HepG2 (cell line): Measurements from ENCODE around the gene RECQL5. TPM values are rescaled to one million over a fixed set of nuclear protein-coding genes. Genes with fewer than 3 reads are reported as not detected.
A peak's percentile ranks its signal among the peaks of the same experiment; 100 is the strongest.

Experiments
- ATF3 ChIP-seq: sonication (generic); formaldehyde crosslinking; IDR thresholded peaks from 2 replicates; pipeline ENCODE4 v1.4.0; 2020; ENCODE audit warnings: missing genetic modification reagents
- MIXL1 ChIP-seq: IDR thresholded peaks from 2 replicates; pipeline ENCODE4 v1.6.1; 2016
- NCOR1 ChIP-seq: fragments of 200-600 bp; sonication (generic); IDR thresholded peaks from 2 replicates; pipeline ENCODE4 v1.7.0; 2017; ENCODE audit warnings: antibody characterized with exemption, low read length, borderline replicate concordance
- ZEB1 ChIP-seq: IDR thresholded peaks from 2 replicates; pipeline ENCODE4 v1.6.1; 2012; ENCODE audit warnings: mild to moderate bottlenecking, low read depth, inconsistent platforms; ENCODE audit not compliant: insufficient replicate concordance
- ZNF772 ChIP-seq: sonication (generic); formaldehyde crosslinking; IDR thresholded peaks from 2 replicates; pipeline ENCODE4 v1.5.0; 2020; ENCODE audit warnings: mild to moderate bottlenecking, missing genetic modification reagents
- polyA plus RNA-seq, 8 experiments: library from polyadenylated mRNA; depleted of rRNA in 3 of 8; stranded (reverse) in 7 of 8; unstranded in 1 of 8; fragments of >200 nt; fragmentation: Illumina TruSeq in 4 of 8; extraction: Trizol in 4 of 8; gene quantifications; 2 replicates each; pipeline versions ENCODE4 v1.2.1 to v1.2.3, GENCODE V29; 2011 to 2016; ENCODE audit warnings: low read depth in 4 of 8, missing spikeins in 1 of 8, mixed read lengths in 1 of 8; ENCODE audit not compliant: insufficient read depth in 1 of 8
- total RNA-seq, 5 experiments: library from RNA; depleted of rRNA; stranded (reverse); fragments of >200 nt; fragmentation: Illumina TruSeq; extraction: Trizol; gene quantifications; 2 replicates each; pipeline ENCODE4 v1.2.3, GENCODE V29; 2016; ENCODE audit warnings: low read depth in 1 of 5
- TF ChIP-seq, protein P1 (sequence below): sonication (generic); formaldehyde crosslinking; IDR thresholded peaks from one replicate; pipeline ENCODE4 v1.5.1; 2020; ENCODE audit warnings: mild to moderate bottlenecking, missing genetic modification reagents; ENCODE audit errors: not compliant biosample characterization
- TF ChIP-seq, protein P2 (sequence below): sonication (generic); formaldehyde crosslinking; IDR thresholded peaks from 2 replicates; pipeline ENCODE4 v1.4.0; 2020; ENCODE audit warnings: missing genetic modification reagents, borderline replicate concordance
- TF ChIP-seq, protein P3 (sequence below): sonication (generic); formaldehyde crosslinking; IDR thresholded peaks from 2 replicates; pipeline ENCODE4 v1.5.0; 2020; ENCODE audit warnings: mild to moderate bottlenecking, missing genetic modification reagents, borderline replicate concordance

The RECQL5 gene
- total and polyA plus RNA-seq, 2 of the 13 experiments (the other 11 are each of a cell fraction or from before 2014, with no cell fraction given), result 27.7 to 32.0 TPM

DNA sequence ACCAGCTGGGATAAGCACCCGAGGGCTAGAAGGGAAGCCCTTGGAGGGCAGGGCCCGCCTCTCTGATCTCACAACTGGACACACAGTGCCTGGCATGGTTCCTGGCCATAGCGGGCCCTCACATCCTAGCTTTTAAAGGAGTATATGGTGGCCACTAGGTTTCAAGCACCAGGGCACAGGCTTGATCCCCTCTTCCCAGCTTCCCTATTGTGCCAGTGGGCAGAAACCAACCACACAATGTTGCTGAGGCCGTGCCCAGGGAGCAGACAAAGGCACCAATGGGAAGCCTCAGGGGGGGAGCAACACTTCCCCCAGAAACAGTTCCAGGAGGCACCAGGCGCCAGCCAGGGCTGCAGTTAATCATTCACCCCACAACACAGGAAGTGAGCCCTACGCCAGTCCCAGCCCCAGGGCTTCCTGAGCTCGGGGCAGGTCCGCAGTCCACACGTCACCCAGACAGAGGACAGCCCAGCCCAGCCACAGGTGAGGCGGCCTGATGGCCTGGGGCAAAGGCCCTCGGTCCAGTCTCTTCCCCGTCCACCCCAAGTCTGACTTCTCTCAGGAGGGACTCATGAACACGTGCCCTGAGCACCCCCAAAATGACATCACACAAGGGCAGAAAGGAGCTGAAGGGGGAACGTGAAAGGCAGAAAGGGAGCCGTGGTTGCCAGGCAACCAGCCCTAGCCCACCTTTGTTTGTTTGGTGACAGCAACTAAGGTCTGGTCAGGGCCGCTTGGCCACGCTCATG lies 20.9 kb downstream of the RECQL5 start (continued):
- TF ChIP-seq, protein P1, sequence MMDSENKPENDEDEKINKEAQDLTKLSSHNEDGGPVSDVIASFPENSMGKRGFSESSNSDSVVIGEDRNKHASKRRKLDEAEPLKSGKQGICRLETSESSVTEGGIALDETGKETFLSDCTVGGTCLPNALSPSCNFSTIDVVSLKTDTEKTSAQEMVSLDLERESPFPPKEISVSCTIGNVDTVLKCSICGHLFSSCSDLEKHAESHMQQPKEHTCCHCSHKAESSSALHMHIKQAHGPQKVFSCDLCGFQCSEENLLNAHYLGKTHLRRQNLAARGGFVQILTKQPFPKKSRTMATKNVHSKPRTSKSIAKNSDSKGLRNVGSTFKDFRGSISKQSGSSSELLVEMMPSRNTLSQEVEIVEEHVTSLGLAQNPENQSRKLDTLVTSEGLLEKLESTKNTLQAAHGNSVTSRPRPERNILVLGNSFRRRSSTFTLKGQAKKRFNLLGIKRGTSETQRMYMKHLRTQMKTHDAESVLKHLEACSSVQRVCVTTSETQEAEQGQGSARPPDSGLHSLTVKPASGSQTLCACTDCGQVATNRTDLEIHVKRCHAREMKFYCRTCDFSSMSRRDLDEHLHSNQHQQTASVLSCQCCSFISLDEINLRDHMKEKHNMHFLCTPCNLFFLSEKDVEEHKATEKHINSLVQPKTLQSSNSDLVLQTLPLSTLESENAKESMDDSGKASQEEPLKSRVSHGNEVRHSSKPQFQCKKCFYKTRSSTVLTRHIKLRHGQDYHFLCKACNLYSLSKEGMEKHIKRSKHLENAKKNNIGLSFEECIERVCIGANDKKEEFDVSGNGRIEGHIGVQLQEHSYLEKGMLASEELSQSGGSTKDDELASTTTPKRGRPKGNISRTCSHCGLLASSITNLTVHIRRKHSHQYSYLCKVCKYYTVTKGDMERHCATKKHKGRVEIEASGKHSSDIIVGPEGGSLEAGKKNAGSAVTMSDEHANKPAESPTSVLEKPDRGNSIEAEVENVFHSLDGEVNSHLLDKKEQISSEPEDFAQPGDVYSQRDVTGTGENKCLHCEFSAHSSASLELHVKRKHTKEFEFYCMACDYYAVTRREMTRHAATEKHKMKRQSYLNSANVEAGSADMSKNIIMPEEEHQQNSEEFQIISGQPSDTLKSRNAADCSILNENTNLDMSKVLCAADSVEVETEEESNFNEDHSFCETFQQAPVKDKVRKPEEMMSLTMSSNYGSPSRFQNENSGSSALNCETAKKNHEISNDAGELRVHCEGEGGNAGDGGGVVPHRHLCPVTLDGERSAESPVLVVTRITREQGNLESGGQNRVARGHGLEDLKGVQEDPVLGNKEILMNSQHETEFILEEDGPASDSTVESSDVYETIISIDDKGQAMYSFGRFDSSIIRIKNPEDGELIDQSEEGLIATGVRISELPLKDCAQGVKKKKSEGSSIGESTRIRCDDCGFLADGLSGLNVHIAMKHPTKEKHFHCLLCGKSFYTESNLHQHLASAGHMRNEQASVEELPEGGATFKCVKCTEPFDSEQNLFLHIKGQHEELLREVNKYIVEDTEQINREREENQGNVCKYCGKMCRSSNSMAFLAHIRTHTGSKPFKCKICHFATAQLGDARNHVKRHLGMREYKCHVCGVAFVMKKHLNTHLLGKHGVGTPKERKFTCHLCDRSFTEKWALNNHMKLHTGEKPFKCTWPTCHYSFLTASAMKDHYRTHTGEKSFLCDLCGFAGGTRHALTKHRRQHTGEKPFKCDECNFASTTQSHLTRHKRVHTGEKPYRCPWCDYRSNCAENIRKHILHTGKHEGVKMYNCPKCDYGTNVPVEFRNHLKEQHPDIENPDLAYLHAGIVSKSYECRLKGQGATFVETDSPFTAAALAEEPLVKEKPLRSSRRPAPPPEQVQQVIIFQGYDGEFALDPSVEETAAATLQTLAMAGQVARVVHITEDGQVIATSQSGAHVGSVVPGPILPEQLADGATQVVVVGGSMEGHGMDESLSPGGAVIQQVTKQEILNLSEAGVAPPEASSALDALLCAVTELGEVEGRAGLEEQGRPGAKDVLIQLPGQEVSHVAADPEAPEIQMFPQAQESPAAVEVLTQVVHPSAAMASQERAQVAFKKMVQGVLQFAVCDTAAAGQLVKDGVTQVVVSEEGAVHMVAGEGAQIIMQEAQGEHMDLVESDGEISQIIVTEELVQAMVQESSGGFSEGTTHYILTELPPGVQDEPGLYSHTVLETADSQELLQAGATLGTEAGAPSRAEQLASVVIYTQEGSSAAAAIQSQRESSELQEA (CRISPR knock-in tag), result peak; percentile 78
- TF ChIP-seq ZEB1 (peak; percentile 86), ZNF772 (CRISPR knock-in tag) (0 out of 2 replicates have a peak, but pooled peaks have one; percentile 67), ATF3 (CRISPR knock-in tag) (peak; percentile 37; the same call in 1 of the 2 replicates), MIXL1 (CRISPR knock-in tag) (0 out of 2 replicates have a peak, but pooled peaks have one; percentile 40), NCOR1 (peak; percentile 42; the same call in 1 of the 2 replicates)
- TF ChIP-seq, protein P2, sequence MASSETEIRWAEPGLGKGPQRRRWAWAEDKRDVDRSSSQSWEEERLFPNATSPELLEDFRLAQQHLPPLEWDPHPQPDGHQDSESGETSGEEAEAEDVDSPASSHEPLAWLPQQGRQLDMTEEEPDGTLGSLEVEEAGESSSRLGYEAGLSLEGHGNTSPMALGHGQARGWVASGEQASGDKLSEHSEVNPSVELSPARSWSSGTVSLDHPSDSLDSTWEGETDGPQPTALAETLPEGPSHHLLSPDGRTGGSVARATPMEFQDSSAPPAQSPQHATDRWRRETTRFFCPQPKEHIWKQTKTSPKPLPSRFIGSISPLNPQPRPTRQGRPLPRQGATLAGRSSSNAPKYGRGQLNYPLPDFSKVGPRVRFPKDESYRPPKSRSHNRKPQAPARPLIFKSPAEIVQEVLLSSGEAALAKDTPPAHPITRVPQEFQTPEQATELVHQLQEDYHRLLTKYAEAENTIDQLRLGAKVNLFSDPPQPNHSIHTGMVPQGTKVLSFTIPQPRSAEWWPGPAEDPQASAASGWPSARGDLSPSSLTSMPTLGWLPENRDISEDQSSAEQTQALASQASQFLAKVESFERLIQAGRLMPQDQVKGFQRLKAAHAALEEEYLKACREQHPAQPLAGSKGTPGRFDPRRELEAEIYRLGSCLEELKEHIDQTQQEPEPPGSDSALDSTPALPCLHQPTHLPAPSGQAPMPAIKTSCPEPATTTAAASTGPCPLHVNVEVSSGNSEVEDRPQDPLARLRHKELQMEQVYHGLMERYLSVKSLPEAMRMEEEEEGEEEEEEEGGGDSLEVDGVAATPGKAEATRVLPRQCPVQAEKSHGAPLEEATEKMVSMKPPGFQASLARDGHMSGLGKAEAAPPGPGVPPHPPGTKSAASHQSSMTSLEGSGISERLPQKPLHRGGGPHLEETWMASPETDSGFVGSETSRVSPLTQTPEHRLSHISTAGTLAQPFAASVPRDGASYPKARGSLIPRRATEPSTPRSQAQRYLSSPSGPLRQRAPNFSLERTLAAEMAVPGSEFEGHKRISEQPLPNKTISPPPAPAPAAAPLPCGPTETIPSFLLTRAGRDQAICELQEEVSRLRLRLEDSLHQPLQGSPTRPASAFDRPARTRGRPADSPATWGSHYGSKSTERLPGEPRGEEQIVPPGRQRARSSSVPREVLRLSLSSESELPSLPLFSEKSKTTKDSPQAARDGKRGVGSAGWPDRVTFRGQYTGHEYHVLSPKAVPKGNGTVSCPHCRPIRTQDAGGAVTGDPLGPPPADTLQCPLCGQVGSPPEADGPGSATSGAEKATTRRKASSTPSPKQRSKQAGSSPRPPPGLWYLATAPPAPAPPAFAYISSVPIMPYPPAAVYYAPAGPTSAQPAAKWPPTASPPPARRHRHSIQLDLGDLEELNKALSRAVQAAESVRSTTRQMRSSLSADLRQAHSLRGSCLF, result no peak
- TF ChIP-seq, protein P3, sequence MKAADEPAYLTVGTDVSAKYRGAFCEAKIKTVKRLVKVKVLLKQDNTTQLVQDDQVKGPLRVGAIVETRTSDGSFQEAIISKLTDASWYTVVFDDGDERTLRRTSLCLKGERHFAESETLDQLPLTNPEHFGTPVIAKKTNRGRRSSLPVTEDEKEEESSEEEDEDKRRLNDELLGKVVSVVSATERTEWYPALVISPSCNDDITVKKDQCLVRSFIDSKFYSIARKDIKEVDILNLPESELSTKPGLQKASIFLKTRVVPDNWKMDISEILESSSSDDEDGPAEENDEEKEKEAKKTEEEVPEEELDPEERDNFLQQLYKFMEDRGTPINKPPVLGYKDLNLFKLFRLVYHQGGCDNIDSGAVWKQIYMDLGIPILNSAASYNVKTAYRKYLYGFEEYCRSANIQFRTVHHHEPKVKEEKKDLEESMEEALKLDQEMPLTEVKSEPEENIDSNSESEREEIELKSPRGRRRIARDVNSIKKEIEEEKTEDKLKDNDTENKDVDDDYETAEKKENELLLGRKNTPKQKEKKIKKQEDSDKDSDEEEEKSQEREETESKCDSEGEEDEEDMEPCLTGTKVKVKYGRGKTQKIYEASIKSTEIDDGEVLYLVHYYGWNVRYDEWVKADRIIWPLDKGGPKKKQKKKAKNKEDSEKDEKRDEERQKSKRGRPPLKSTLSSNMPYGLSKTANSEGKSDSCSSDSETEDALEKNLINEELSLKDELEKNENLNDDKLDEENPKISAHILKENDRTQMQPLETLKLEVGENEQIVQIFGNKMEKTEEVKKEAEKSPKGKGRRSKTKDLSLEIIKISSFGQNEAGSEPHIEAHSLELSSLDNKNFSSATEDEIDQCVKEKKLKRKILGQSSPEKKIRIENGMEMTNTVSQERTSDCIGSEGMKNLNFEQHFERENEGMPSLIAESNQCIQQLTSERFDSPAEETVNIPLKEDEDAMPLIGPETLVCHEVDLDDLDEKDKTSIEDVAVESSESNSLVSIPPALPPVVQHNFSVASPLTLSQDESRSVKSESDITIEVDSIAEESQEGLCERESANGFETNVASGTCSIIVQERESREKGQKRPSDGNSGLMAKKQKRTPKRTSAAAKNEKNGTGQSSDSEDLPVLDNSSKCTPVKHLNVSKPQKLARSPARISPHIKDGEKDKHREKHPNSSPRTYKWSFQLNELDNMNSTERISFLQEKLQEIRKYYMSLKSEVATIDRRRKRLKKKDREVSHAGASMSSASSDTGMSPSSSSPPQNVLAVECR (CRISPR knock-in tag), result peak; percentile 93
